Esophagus muscularis mucosa (tissue), 4 donors: Measurements from ENCODE around the gene ZNF341. TPM values are rescaled to one million over a fixed set of nuclear protein-coding genes. Genes with fewer than 3 reads are reported as not detected.
A peak's percentile ranks its signal among the peaks of the same experiment; 100 is the strongest.

ENCODE experiments used
- DNase-seq: peaks from one replicate; pipeline ENCODE4 v3.0.0-alpha.2; 2017; ENCODE audit errors: extremely low spot score
- H3K27ac ChIP-seq, 4 donors: fragments of 200-600 bp; sonication (generic); replicated peaks in 1 of 4; 1 replicate in 3 of 4; 2 replicates in 1 of 4; pipeline ENCODE4 v1.5.1; 2016 to 2019; ENCODE audit warnings: mild to moderate bottlenecking in 1 of 4
- H3K27me3 ChIP-seq, 4 donors: fragments of 200-600 bp; sonication (generic); one replicate each; pipeline versions ENCODE4 v1.5.1 to v1.6.0; 2016 to 2019
- H3K36me3 ChIP-seq, 4 donors: fragments of 200-600 bp; sonication (generic); one replicate each; pipeline ENCODE4 v1.5.1; 2016 to 2019
- H3K4me1 ChIP-seq, 4 donors: fragments of 200-600 bp; sonication (generic); one replicate each; pipeline ENCODE4 v1.5.1; 2016 to 2019
- H3K4me3 ChIP-seq, 4 donors: fragments of 200-600 bp; sonication (generic); 1 replicate in 2 of 4; 2 replicates in 2 of 4; pipeline ENCODE4 v1.5.1; 2016 to 2019; ENCODE audit warnings: mild to moderate bottlenecking in 4 of 4, moderate library complexity in 1 of 4
- H3K9me3 ChIP-seq, 4 donors: fragments of 200-600 bp; sonication (generic); 1 replicate in 3 of 4; 2 replicates in 1 of 4; pipeline ENCODE4 v1.5.1; 2016 to 2019
- CTCF ChIP-seq, 3 experiments: fragments of 200-600 bp in 2 of 3; fragments of 450-650 bp in 1 of 3; sonication (generic) in 2 of 3; IDR thresholded peaks; one replicate each; pipeline ENCODE4 v1.5.1; 2017 to 2019; ENCODE audit warnings: antibody characterized with exemption in 3 of 3, mild to moderate bottlenecking in 2 of 3, moderate library complexity in 1 of 3
- EP300 ChIP-seq: sonication (generic); formaldehyde crosslinking; IDR thresholded peaks from one replicate; pipeline ENCODE4 v1.6.1; 2017; ENCODE audit warnings: antibody characterized with exemption
- POLR2A ChIP-seq: fragments of 450-650 bp; IDR thresholded peaks from one replicate; pipeline ENCODE4 v1.6.1; 2017; ENCODE audit warnings: antibody characterized with exemption, moderate library complexity, mild to moderate bottlenecking, low read depth
- POLR2AphosphoS5 ChIP-seq, 2 donors: sonication (generic); formaldehyde crosslinking; IDR thresholded peaks; one replicate each; pipeline ENCODE4 v1.6.1; 2017; ENCODE audit warnings: antibody characterized with exemption in 2 of 2
- WGBS: methylation state at CpG from one replicate; pipeline ENCODE4 v1.1.5; 2018; 5-methylcytosine and 5-hydroxymethylcytosine counted together
- intact Hi-C: fragments of 100-400 bp; cut with DNase I; formaldehyde crosslinking; loops from one replicate; pipeline ENCODE4 v1.15.1; 2023
- total RNA-seq, 4 donors: library from RNA; depleted of rRNA; stranded (reverse); fragments of >200 nt; gene quantifications; one replicate each; pipeline versions ENCODE4 v1.1.0 to v1.2.1, GENCODE V29; 2016

ZNF341 gene
- total RNA-seq, 4 donors from 2014 or later, result 1.7 to 4.2 (median 3.4) TPM

GRCh38 chr20:33825340-33826269 is 93.8 kb downstream of the ZNF341 start:
- H3K4me3 ChIP-seq, result no peak overlapping the region
- peaks cover 82 to 86% (median 84%) of the 10 kb centered on the region in 4 donors for H3K4me1 ChIP-seq
- WGBS, result 93% methylated on average over 3 of the region's 3 CpGs
- no peak for TF ChIP-seq EP300
- TF ChIP-seq POLR2A, result no peak
- no peak for TF ChIP-seq POLR2AphosphoS5 (IDR thresholded peaks at IDR 0.05)
- TF ChIP-seq CTCF (IDR thresholded peaks at IDR 0.05), result no peak
- no peak for DNase-seq
- no peaks in the 10 kb centered on the region for H3K27me3 ChIP-seq
- H3K27ac ChIP-seq, result peak overlapping the region in 3 of 4 donors; percentile 25 to 75 (median 70)
- intact Hi-C loops, result no loop called here
- peaks cover 0 to 5% (median 0%) of the 10 kb centered on the region in 4 donors for H3K36me3 ChIP-seq
- no peaks in the 10 kb centered on the region for H3K9me3 ChIP-seq

GRCh38 chr20:33826270-33826897 is 94.6 kb downstream of the ZNF341 start:
- TF ChIP-seq POLR2AphosphoS5 (IDR thresholded peaks at IDR 0.05) (no peak), CTCF (IDR thresholded peaks at IDR 0.05) (no peak), POLR2A (no peak), EP300 (no peak)
- no peak for DNase-seq
- no peaks in the 10 kb centered on the region for H3K27me3 ChIP-seq
- H3K4me3 ChIP-seq, result no peak overlapping the region
- WGBS, result 70% methylated on average over 5 of the region's 5 CpGs
- peaks cover 0 to 5% (median 0%) of the 10 kb centered on the region in 4 donors for H3K36me3 ChIP-seq
- H3K4me1 ChIP-seq, result peaks cover 82 to 87% (median 84%) of the 10 kb centered on the region in 4 donors
- intact Hi-C loops, result no loop called here
- H3K27ac ChIP-seq, result peak overlapping the region in 3 of 4 donors; percentile 61 to 75 (median 70)
- H3K9me3 ChIP-seq, result no peaks in the 10 kb centered on the region

- no peaks in the 10 kb centered on the region for H3K9me3 ChIP-seq
- no peak for DNase-seq
- no peak overlapping the region for H3K4me3 ChIP-seq
- peak overlapping the region; percentile 61 to 75 (median 68) for H3K27ac ChIP-seq
- intact Hi-C loops, result no loop called here
- no peaks in the 10 kb centered on the region for H3K27me3 ChIP-seq
- WGBS, result 77% methylated on average over 2 of the region's 2 CpGs
- TF ChIP-seq CTCF (IDR thresholded peaks at IDR 0.05) (no peak), POLR2A (no peak), EP300 (no peak), POLR2AphosphoS5 (IDR thresholded peaks at IDR 0.05) (no peak)
- peaks cover 0 to 5% (median 0%) of the 10 kb centered on the region in 4 donors for H3K36me3 ChIP-seq
- H3K4me1 ChIP-seq, result peaks cover 83 to 87% (median 85%) of the 10 kb centered on the region in 4 donors
Measured at GRCh38 chr20:33827109-33827508, 95.3 kb downstream of the ZNF341 start.

GRCh38 chr20:33827634-33828325 is 96.0 kb downstream of the ZNF341 start:
- H3K36me3 ChIP-seq, result peaks cover 0 to 5% (median 0%) of the 10 kb centered on the region in 4 donors
- intact Hi-C loops, result no loop called here
- DNase-seq, result no peak
- H3K4me1 ChIP-seq, result peaks cover 84 to 93% (median 87%) of the 10 kb centered on the region in 4 donors
- WGBS, result 75% methylated on average over 4 of the region's 4 CpGs
- no peaks in the 10 kb centered on the region for H3K27me3 ChIP-seq
- TF ChIP-seq CTCF (IDR thresholded peaks at IDR 0.05) (no peak), POLR2A (no peak), POLR2AphosphoS5 (IDR thresholded peaks at IDR 0.05) (no peak), EP300 (no peak)
- H3K9me3 ChIP-seq, result no peaks in the 10 kb centered on the region
- H3K27ac ChIP-seq, result peak overlapping the region; percentile 61 to 75 (median 68)
- no peak overlapping the region for H3K4me3 ChIP-seq
